Bronchial epithelial cell (primary cell): ENCODE measurements around the gene PTPN4. TPM values are rescaled to one million over a fixed set of nuclear protein-coding genes. Genes with fewer than 3 reads are reported as not detected.

Experiments used
- DNase-seq: peaks from one replicate; pipeline ENCODE4 v3.0.0-alpha.2; 2010; ENCODE audit warnings: low read depth
- FAIRE-seq: peaks from 2 replicates; lab custom pipeline; 2011; peaks lifted over from hg19 to GRCh38; lab: Jason Lieb, UNC
- H3K27me3 ChIP-seq: 2 replicates; pipeline ENCODE4 v1.5.1; 2011; ENCODE audit warnings: low read length; ENCODE audit not compliant: control insufficient read depth, insufficient read depth
- H3K36me3 ChIP-seq: 2 replicates; pipeline ENCODE4 v1.5.1; 2011; ENCODE audit warnings: low read length; ENCODE audit not compliant: control insufficient read depth, insufficient read depth
- H3K4me3 ChIP-seq: 2 replicates; pipeline ENCODE4 v1.5.1; 2011; ENCODE audit warnings: mild to moderate bottlenecking, low read depth, low read length, control low read depth
- total RNA-seq: library from RNA; depleted of rRNA; stranded (reverse); fragments of >200 nt; gene quantifications from 2 replicates; pipeline ENCODE4 v1.2.1, GENCODE V29; 2014
- TF ChIP-seq, protein P1 (sequence below): IDR thresholded peaks from 2 replicates; pipeline ENCODE4 v1.5.1; 2011; ENCODE audit warnings: mild to moderate bottlenecking, moderate library complexity, low read length, control low read depth, inconsistent platforms; ENCODE audit not compliant: insufficient read depth, severe bottlenecking

Gene PTPN4
- total RNA-seq, 1 donor from 2014 or later = 20.5 TPM

DNA sequence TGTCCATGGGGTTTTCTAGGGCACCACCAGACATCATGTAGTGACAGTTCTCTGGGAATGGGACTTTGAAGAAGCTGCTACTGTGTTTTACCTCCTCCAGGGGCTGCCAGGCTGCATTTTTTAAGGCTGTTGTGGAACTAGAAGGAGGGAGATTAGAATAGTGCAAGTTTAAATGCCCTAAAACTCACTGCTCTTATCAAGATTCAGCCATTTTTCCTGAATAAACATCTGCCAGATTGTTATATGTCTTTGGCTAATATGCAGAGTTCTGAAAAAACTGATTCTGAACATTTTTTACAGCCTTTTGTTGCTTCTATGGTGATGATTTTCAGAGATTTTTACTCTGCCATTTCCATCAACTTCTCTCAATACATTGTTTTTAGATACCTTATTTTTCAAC lies 244.5 kb downstream of the PTPN4 start:
- H3K4me3 ChIP-seq = no peak overlapping the region
- H3K27me3 ChIP-seq = no peaks in the 10 kb centered on the region
- FAIRE-seq (no peak), DNase-seq (no peak)
- TF ChIP-seq, protein P1, sequence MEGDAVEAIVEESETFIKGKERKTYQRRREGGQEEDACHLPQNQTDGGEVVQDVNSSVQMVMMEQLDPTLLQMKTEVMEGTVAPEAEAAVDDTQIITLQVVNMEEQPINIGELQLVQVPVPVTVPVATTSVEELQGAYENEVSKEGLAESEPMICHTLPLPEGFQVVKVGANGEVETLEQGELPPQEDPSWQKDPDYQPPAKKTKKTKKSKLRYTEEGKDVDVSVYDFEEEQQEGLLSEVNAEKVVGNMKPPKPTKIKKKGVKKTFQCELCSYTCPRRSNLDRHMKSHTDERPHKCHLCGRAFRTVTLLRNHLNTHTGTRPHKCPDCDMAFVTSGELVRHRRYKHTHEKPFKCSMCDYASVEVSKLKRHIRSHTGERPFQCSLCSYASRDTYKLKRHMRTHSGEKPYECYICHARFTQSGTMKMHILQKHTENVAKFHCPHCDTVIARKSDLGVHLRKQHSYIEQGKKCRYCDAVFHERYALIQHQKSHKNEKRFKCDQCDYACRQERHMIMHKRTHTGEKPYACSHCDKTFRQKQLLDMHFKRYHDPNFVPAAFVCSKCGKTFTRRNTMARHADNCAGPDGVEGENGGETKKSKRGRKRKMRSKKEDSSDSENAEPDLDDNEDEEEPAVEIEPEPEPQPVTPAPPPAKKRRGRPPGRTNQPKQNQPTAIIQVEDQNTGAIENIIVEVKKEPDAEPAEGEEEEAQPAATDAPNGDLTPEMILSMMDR = no peak
- no peaks in the 10 kb centered on the region for H3K36me3 ChIP-seq

GRCh38 chr2:120005834-120006521 lies 246.3 kb downstream of the PTPN4 start:
- DNase-seq (peak; percentile 44), FAIRE-seq (no peak)
- H3K27me3 ChIP-seq = no peaks in the 10 kb centered on the region
- TF ChIP-seq, protein P1 = no peak
- no peaks in the 10 kb centered on the region for H3K36me3 ChIP-seq
- no peak overlapping the region for H3K4me3 ChIP-seq

- no peak for DNase-seq
- Histone ChIP-seq H3K27me3 (no peaks in the 10 kb centered on the region), H3K36me3 (no peaks in the 10 kb centered on the region), H3K4me3 (no peak overlapping the region)
- no peak for FAIRE-seq
- TF ChIP-seq, protein P1 = no peak
These were observed 248.1 kb downstream of the PTPN4 start for GRCh38 chr2:120007851-120008250.

- H3K27me3 ChIP-seq = no peaks in the 10 kb centered on the region
- H3K36me3 ChIP-seq = no peaks in the 10 kb centered on the region
- FAIRE-seq (no peak), DNase-seq (no peak)
- peak overlapping the region; percentile 93 for H3K4me3 ChIP-seq
- TF ChIP-seq, protein P1 = no peak
These were observed 252.6 kb downstream of the PTPN4 start for GRCh38 chr2:120012363-120012762.

GRCh38 chr2:120012771-120013596 lies 253.3 kb downstream of the PTPN4 start, which contains the start of gene EPB41L5:
Gene EPB41L5 (plus strand): TSS chr2:120013077. CDS start chr2:120019085, 6,008 bp downstream.
- no peak for FAIRE-seq
- Histone ChIP-seq H3K27me3 (no peaks in the 10 kb centered on the region), H3K36me3 (no peaks in the 10 kb centered on the region), H3K4me3 (peak within 1 kb of the TSS; percentile 93)
- DNase-seq = peak; percentile 81
- TF ChIP-seq, protein P1 = no peak
